ENCODE results near the gene SLC12A1.

The SLC12A1 gene

DNA sequence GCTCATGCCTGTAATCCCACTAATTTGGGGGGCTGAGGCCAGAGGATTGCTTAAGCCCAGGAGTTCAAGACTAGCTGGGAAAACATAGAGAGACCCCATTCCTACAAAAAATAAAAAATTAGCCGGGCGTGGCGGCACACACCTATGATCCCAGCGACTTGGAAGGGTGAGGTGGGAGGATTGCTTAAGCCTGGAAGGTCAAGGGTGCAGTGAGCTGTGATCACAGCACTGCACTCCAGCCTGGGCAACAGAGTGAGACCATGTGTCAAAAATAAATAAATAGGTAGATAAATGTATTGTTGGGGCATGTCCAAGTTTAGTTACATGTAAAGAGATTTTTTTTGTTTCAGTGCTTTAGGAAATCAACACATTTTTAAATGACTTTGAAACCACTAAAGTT is 36.4 kb downstream of the SLC12A1 start:
- no peak for DNase-seq (ENCODE audit: low spot score)

- no peak for DNase-seq (ENCODE audit: low spot score)
Measured at GRCh38 chr15:48244921-48245320, 38.8 kb downstream of the SLC12A1 start.

DNA sequence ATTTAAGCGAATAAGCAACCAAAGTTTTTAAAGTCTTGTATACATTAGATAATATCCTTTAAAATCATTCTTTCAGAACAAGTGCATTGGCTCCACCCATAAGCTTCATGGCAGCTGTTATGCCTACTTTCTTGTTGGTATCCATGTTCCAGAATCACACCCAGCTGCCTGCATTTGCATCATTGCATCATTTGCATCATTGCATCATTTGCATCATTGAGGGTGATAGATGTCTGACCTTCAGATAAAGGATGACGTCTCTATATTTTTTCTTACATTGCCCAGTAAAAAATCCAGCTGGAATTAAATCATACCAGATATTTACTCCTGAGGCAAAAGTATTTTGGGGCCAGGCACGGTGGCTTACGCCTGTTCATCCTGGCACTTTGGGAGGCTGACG is 42.3 kb downstream of the SLC12A1 start:
- DNase-seq (ENCODE audit: low spot score): no peak

- DNase-seq (ENCODE audit: low spot score): peak; percentile 6
Measured at GRCh38 chr15:48250640-48251076, 44.6 kb downstream of the SLC12A1 start.

DNA sequence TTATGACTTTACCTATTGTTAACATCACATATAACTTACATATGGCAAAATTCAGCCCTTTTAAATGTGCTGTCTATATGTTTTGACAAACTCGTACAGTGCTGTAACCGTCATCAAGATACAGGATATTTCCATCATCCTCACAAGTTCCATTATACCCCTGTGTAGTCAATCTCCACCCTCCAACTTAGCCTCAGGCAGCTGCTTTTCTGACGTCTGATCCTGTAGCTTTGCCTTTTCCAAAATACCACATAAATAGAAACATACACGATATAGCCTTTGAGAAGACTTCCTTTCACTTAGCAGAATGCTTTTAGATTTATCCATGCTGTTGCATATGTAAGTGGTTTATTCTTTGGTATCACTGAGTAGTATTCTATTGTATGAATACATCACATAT is 47.1 kb downstream of the SLC12A1 start:
- no peak for DNase-seq (ENCODE audit: low spot score)

GRCh38 chr15:48265135-48265534 is 59.0 kb downstream of the SLC12A1 start:
- no peak for DNase-seq (ENCODE audit: low spot score)

GRCh38 chr15:48266024-48266689 is 60.1 kb downstream of the SLC12A1 start:
- DNase-seq (ENCODE audit: low spot score): no peak

- DNase-seq (ENCODE audit: low spot score): no peak
Measured at GRCh38 chr15:48267766-48268165, 61.7 kb downstream of the SLC12A1 start.

GRCh38 chr15:48273049-48273448 is 66.9 kb downstream of the SLC12A1 start:
- DNase-seq (ENCODE audit: low spot score): no peak

DNA sequence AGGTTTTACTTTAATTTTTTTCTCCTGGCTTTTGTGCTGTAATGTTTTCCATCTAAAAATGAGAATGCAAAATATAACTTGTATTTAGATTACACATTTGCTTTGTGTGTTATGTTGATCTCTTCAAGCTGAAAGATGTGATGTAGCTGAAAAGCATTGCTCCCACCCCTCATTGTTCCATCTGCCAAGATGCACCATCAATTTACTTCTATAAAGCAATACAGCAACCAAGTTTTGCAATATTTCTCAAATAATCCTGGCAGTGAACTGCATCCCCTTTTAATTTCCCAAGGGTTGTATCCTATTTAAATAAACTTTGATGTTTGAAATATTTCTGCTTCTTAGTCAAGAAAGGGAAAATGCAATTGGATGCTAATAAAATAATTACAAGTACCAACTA is 72.6 kb downstream of the SLC12A1 start:
- DNase-seq (ENCODE audit: low spot score): no peak

DNA sequence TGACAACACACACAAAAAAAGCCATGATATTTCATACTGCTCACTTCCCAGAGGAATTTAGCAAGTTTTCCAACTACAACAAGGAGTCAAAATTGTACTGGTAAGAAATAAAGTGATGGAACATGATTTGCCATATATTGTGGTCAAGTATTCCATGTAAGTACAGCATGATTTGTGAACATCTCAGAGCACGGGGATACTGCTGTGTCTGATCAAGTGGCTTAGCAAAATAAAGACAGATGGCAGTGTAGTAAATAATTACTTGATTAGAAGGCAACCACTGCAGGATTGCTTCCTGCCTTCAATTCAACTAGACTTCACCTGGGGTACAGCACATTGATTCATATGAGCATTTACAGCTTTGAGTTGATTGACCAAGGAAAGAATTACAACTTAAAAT is 73.5 kb downstream of the SLC12A1 start:
- DNase-seq (ENCODE audit: low spot score): no peak

- no peak for DNase-seq (ENCODE audit: low spot score)
Measured at GRCh38 chr15:48281674-48282073, 75.6 kb downstream of the SLC12A1 start.

DNA sequence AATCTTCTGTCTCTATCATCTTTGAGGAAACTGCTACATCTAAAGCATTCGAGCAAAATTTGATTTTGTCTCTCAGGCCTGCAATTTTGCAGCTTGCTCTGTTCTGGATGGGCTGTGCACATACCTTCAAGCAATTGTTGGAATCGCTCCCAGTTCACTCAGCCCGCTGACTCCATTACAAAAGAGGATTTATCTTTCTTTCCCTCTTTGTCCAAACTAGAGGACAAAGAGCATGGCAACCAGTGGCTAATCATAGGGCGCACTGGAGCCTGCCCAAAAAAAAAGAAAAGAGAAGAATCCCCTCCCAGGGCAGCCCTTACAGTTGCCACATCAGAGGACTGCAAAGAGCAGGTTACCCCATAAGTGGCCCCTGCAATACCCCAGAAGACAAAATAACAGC is 76.1 kb downstream of the SLC12A1 start:
- no peak for DNase-seq (ENCODE audit: low spot score)

- DNase-seq (ENCODE audit: low spot score): no peak
Measured at GRCh38 chr15:48283396-48284145, 77.5 kb downstream of the SLC12A1 start.

DNA sequence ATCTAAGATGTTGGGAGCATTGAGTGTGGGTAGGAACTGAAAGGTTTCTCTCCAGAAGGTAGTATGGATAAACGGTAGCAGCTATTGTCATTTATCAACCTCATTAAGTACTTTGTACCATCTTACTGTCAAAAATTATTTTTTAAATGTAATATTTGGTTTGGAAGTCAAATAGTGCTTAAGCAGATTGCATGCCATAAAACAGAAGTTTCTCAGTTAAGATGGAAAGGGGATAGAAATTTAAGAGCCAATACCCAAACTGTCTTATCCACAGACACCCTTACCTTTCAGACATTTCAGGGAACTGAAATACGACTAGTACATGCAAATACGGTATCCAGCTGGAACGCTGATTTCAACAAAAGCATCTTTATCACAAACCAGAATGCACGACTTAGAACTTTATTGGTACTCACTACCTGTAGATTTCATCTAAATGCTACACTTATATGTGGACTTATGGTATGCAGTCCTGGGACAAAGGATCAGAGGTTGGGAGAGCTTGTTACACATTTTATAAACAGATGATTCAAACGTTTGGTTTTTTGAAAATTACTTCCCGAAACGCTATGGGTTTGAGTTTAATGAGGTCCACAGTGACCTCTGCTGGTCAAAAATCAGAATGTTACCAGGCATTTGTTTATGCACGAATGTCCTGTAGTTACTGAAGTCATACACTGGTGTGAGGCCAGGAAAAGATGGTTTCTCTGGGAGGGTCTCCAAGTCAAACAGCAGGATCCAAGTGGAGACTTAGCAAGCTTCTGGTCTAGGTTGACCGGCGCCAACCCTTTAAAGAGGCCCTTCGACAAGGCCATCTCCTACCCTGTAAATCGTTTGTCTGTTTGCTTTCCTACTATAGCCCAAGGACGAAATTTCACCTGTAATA is 79.5 kb downstream of the SLC12A1 start:
- peak; percentile 20 for DNase-seq (ENCODE audit: low spot score)

GRCh38 chr15:48289628-48290027 is 83.5 kb downstream of the SLC12A1 start:
- no peak for DNase-seq (ENCODE audit: low spot score)

DNA sequence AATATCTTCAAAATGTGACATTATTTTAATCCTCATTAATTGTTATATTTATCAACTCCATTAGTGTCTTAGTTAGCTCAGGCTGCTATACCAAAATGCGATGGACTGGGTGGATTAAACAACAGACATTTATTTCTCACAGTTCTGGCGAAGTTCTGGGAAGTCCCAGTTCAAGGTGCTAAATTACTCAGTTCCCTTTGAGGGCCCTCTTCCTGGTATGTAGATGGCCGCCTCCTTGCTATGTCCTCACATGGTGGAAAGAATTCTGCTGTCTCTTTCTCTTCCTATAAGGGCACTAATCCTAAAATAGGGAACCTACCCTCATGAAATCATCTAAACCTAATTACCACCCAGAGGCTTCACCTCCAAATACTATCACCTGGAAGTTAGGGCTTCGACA is 86.4 kb downstream of the SLC12A1 start:
- no peak for DNase-seq (ENCODE audit: low spot score)

GRCh38 chr15:48297668-48298067 is 91.6 kb downstream of the SLC12A1 start:
- DNase-seq (ENCODE audit: low spot score): no peak

- DNase-seq (ENCODE audit: low spot score): no peak
Measured at GRCh38 chr15:48298914-48299313, 92.8 kb downstream of the SLC12A1 start.

- DNase-seq (ENCODE audit: low spot score): no peak
Measured at GRCh38 chr15:48300038-48300437, 93.9 kb downstream of the SLC12A1 start.

- no peak for DNase-seq (ENCODE audit: low spot score)
Measured at GRCh38 chr15:48304398-48304797, 98.3 kb downstream of the SLC12A1 start.

- no peak for DNase-seq (ENCODE audit: low spot score)
Measured at GRCh38 chr15:48306639-48307038, 100.5 kb downstream of the SLC12A1 start.

DNA sequence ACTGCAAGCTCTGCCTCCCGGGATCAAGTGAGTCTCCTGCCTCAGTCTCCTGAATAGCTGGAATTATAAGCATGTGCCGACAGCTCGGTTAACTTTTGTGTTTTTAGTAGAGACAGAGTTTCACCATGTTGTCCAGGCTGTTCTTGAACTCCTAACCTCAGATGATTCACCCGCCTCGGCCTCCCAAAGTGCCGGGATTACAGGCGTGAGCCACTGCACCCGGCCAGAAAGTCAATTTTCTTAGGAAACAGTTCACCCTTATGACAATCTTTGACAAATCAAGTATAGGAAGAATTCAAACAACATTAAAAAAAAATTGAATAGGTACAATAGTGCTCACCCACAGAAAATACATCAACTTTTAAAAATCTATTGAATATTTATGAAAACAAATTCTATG is 101.5 kb downstream of the SLC12A1 start:
- DNase-seq (ENCODE audit: low spot score): no peak

Measured in HuH-7.5 (cell line).